Fibroblast of skin of abdomen (primary cell): ENCODE results near the gene TRPM7.
A peak's percentile ranks its signal among the peaks of the same experiment; 100 is the strongest.
"Not testable (repeated sequence)": the region's sequence is repeated elsewhere in the genome, so short reads cannot be mapped to it uniquely, and the experiment has no call there.

Experiments
- DNase-seq: peaks from one replicate; pipeline ENCODE4 v3.0.0-alpha.2; 2013

The TRPM7 gene

GRCh38 chr15:50655555-50655954 is 31.0 kb downstream of the TRPM7 start:
- DNase-seq: no peak

- no peak for DNase-seq
Measured at GRCh38 chr15:50653156-50653743, 33.3 kb downstream of the TRPM7 start.

DNA sequence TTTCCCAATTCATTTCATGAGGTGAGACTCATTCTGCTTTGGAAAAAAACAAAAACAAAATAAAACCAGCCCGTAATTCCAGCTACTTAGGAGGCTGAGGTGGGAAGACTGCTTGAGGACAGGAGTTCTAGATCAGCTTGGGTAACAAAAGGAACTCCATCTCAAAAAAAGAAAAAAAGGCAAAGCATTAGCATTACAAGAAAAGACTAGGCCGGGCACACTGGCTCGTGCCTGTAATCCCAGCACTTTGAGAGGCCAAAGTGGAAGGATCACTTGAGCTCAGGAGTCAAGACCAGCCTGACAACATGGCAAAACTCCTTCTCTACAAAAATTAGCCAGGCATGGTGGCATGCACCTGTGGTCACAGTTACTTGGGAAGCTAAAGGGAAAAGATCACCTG is 33.9 kb downstream of the TRPM7 start:
- no peak for DNase-seq

DNA sequence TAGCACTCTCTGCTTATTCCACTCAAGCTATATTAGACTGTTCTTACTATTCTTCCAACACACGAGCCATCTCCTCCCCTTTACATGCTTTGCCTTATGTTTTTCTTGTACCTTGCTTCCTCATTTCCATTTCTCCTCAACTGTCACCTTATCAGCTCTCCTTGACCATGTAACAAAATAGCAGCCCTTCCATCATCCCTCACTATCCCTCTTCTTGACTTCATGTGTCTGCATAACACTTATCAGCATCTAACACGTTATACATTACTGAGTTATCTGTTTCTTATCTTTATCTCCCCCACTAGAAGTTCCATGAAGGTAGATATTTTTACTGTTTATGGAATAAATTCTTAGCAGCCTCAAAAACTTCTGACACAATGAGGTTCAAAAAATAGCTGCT is 45.3 kb downstream of the TRPM7 start:
- DNase-seq: no peak

- no peak for DNase-seq
Measured at GRCh38 chr15:50636146-50636545, 50.5 kb downstream of the TRPM7 start.

DNA sequence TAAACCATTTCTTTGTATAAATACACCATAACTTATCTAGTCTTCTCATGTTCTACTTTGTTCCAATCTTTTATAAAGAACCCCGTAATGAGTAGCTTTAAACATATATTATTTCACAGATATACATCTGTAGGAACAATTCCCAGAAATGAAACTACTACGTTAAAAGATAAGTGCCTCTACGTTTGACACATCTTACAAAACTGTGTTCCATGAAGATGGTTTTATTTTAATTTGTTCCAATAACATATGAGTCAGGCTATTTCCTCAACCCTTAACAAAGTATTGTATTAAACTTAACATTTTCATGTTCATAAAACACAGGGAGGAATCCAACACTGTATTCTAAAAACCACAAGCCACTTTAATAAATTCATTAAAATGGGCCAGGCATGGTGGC is 52.9 kb downstream of the TRPM7 start:
- no peak for DNase-seq

DNA sequence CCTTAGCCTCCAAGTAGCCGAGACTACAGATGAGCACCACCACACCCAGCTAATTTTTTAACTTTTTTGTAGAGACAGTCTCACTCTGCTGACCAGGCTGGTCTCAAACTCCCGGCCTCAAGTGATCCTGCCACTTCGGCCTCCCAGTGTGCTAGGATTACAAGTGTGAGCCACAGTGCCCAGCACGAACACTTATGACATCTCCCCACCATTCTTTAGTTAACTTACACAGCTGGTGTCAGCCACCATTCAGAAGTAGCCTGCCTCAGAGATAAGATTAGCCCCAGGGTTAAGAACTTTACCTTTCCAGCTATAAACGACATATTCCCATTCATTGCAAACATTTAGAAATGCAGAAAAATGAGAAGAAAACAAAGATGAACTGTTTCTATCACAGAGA is 58.2 kb downstream of the TRPM7 start:
- DNase-seq: no peak

GRCh38 chr15:50627351-50628055 is 59.1 kb downstream of the TRPM7 start:
- DNase-seq: peak; percentile 47

- DNase-seq: no peak
Measured at GRCh38 chr15:50624616-50625168, 61.9 kb downstream of the TRPM7 start.

GRCh38 chr15:50622361-50622943 is 64.1 kb downstream of the TRPM7 start:
- not testable (repeated sequence) for DNase-seq

DNA sequence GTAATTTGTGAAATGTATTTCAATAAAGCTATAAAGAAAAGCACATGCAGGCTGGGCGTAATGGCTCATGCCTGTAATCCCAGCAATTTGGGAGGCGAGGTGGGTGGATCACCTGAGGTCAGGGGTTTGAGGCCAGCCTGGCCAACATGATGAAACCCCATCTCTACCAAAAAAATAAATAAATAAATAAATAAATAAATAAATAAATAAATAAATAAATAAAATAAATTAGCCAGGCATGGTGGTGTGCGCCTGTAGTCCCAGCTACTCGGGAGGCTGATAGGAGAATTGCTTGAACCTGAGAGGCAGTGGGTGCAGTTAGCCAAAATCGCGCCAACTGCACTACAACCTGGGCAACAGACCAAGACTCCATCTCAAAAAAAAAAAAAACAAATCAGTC is 69.6 kb downstream of the TRPM7 start:
- not testable (repeated sequence) for DNase-seq

- DNase-seq: not testable (repeated sequence)
Measured at GRCh38 chr15:50616554-50616953, 70.0 kb downstream of the TRPM7 start.

- no peak for DNase-seq
Measured at GRCh38 chr15:50613600-50613999, 73.0 kb downstream of the TRPM7 start.

GRCh38 chr15:50607129-50607528 is 79.5 kb downstream of the TRPM7 start:
- no peak for DNase-seq

- DNase-seq: no peak
Measured at GRCh38 chr15:50605462-50605861, 81.1 kb downstream of the TRPM7 start.

- not testable (repeated sequence) for DNase-seq
Measured at GRCh38 chr15:50602028-50602427, 84.6 kb downstream of the TRPM7 start.

DNA sequence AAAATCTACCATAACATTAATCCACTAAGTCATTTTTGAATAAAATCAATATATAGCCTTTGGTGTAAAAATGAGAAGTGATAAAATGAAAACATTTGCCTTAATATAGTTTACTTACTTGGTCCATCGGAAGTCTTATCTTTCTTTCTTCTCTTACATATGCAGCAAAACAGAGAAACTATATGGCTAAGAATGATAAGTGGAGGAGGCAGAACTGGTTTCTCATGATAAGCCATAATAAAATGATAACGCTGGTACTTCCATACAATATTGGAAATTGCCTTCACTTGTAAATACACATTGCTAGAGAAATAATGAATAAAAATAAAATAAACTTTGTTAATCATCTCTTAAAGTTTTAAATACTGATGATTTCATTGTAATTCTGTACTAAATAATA is 92.3 kb downstream of the TRPM7 start:
- DNase-seq: no peak

- no peak for DNase-seq
Measured at GRCh38 chr15:50593761-50594160, 92.8 kb downstream of the TRPM7 start.

DNA sequence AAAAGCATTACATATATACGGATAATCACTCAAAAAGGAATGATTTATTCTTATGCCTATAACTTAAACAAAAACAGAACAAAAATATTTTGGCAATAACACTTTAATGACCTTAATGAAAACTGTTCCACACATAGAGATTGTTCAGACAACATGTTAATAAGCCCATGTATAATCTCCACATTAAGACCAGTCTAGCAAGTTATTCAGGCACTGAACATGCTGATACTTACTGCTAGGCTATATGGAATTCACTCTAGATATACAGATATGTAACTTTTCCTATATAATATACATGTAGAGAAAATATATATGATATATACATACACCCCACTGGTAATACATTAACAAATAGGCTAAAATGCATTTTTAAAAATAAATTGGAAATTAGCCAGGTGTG is 96.3 kb downstream of the TRPM7 start:
- DNase-seq: no peak

- no peak for DNase-seq
Measured at GRCh38 chr15:50577492-50577891, 109.1 kb downstream of the TRPM7 start.

- peak; percentile 14 for DNase-seq
Measured at GRCh38 chr15:50576166-50576565, 110.4 kb downstream of the TRPM7 start.

- DNase-seq: not testable (repeated sequence)
Measured at GRCh38 chr15:50573842-50574241, 112.8 kb downstream of the TRPM7 start.

DNA sequence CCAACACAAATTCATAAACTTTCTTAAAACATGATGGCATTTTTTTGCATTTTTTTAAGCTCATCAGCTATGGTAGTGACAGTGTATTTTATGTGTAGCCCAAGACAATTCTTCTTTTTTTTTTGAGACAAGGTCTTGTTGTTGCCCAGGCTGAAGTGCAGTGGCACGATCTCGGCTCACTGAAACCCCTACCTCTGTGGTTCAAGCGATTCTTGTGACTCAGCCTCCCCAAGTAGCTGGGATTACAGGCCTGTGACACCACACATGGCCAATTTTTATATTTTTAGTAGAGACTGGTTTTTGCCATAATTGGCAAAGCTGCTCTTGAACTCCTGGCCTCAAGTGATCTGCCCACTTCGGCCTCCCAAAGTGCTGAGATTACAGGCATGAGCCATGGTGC is 122.8 kb downstream of the TRPM7 start:
- DNase-seq: no peak
